ENCODE results near the gene HEXIM2.

Gene HEXIM2

GRCh38 chr17:45116434-45117016, 45.1 kb upstream of the HEXIM2 start:
- Histone ChIP-seq H3K4me2 (ENCODE audit: low read depth, low read length, poor library complexity, severe bottlenecking) (no peak overlapping the region), H4K20me1 (ENCODE audit: low read depth, low read length) (no peaks in the 10 kb centered on the region), H3F3A (ENCODE audit: insufficient read depth) (no peaks in the 10 kb centered on the region), H3K79me2 (ENCODE audit: insufficient read depth, low read length) (no peaks in the 10 kb centered on the region), H3K27ac (ENCODE audit: low read depth, low read length) (no peak overlapping the region), H2AFZ (ENCODE audit: low read depth, low read length, severe bottlenecking) (no peak overlapping the region), H3K9me3 (ENCODE audit: insufficient read depth, low read length) (no peaks in the 10 kb centered on the region), H3K36me3 (ENCODE audit: low read length) (no peaks in the 10 kb centered on the region), H3K4me3 (ENCODE audit: insufficient read depth, low read length, poor library complexity, severe bottlenecking) (no peak overlapping the region), H3K27me3 (ENCODE audit: low read length) (no peaks in the 10 kb centered on the region), H3K9ac (ENCODE audit: low read length) (no peak overlapping the region), H3K9me2 (replicated peaks; ENCODE audit: insufficient read depth, low read length) (no peaks in the 10 kb centered on the region)
- no peak for TF ChIP-seq EZH2phosphoT487 (conservative IDR thresholded peaks at IDR 0.05; ENCODE audit: low read length)
- TF ChIP-seq CTCF (IDR thresholded peaks at IDR 0.05; ENCODE audit: insufficient read depth, low read length, poor library complexity, severe bottlenecking) = no peak

- Histone ChIP-seq H3K4me3 (ENCODE audit: insufficient read depth, low read length, poor library complexity, severe bottlenecking) (no peak overlapping the region), H3K9ac (ENCODE audit: low read length) (no peak overlapping the region), H3K9me3 (ENCODE audit: insufficient read depth, low read length) (no peaks in the 10 kb centered on the region), H2AFZ (ENCODE audit: low read depth, low read length, severe bottlenecking) (no peak overlapping the region), H3K36me3 (ENCODE audit: low read length) (no peaks in the 10 kb centered on the region), H3K27me3 (ENCODE audit: low read length) (no peaks in the 10 kb centered on the region), H3F3A (ENCODE audit: insufficient read depth) (no peaks in the 10 kb centered on the region), H3K79me2 (ENCODE audit: insufficient read depth, low read length) (no peaks in the 10 kb centered on the region), H3K4me2 (ENCODE audit: low read depth, low read length, poor library complexity, severe bottlenecking) (no peak overlapping the region), H3K27ac (ENCODE audit: low read depth, low read length) (no peak overlapping the region), H4K20me1 (ENCODE audit: low read depth, low read length) (no peaks in the 10 kb centered on the region), H3K9me2 (replicated peaks; ENCODE audit: insufficient read depth, low read length) (no peaks in the 10 kb centered on the region)
- TF ChIP-seq CTCF (IDR thresholded peaks at IDR 0.05; ENCODE audit: insufficient read depth, low read length, poor library complexity, severe bottlenecking) (no peak), EZH2phosphoT487 (conservative IDR thresholded peaks at IDR 0.05; ENCODE audit: low read length) (no peak)
Measured at GRCh38 chr17:45117334-45117733, 44.3 kb upstream of the HEXIM2 start.

- Histone ChIP-seq H3K4me3 (ENCODE audit: insufficient read depth, low read length, poor library complexity, severe bottlenecking) (no peak overlapping the region), H3K27ac (ENCODE audit: low read depth, low read length) (no peak overlapping the region), H4K20me1 (ENCODE audit: low read depth, low read length) (no peaks in the 10 kb centered on the region), H3F3A (ENCODE audit: insufficient read depth) (no peaks in the 10 kb centered on the region), H3K4me2 (ENCODE audit: low read depth, low read length, poor library complexity, severe bottlenecking) (no peak overlapping the region), H3K79me2 (ENCODE audit: insufficient read depth, low read length) (no peaks in the 10 kb centered on the region), H3K9ac (ENCODE audit: low read length) (no peak overlapping the region), H3K36me3 (ENCODE audit: low read length) (no peaks in the 10 kb centered on the region), H3K9me3 (ENCODE audit: insufficient read depth, low read length) (no peaks in the 10 kb centered on the region), H3K27me3 (ENCODE audit: low read length) (no peaks in the 10 kb centered on the region), H3K9me2 (replicated peaks; ENCODE audit: insufficient read depth, low read length) (no peaks in the 10 kb centered on the region), H2AFZ (ENCODE audit: low read depth, low read length, severe bottlenecking) (no peak overlapping the region)
- no peak for TF ChIP-seq CTCF (IDR thresholded peaks at IDR 0.05; ENCODE audit: insufficient read depth, low read length, poor library complexity, severe bottlenecking)
- TF ChIP-seq EZH2phosphoT487 (conservative IDR thresholded peaks at IDR 0.05; ENCODE audit: low read length) = no peak
Measured at GRCh38 chr17:45117848-45118646, 43.6 kb upstream of the HEXIM2 start.
